GM18498 (cell line): ENCODE data around the gene F2RL3.
"Not testable (repeated sequence)": the region's sequence is repeated elsewhere in the genome, so short reads cannot be mapped to it uniquely, and the experiment has no call there.

Experiments
- ATAC-seq: cut with Tn5 transposase; IDR thresholded peaks from one replicate; pipeline ENCODE4 v1.9.1; 2021; ENCODE audit warnings: mild to moderate bottlenecking, moderate library complexity; ENCODE audit not compliant: unreplicated experiment

F2RL3 gene

DNA sequence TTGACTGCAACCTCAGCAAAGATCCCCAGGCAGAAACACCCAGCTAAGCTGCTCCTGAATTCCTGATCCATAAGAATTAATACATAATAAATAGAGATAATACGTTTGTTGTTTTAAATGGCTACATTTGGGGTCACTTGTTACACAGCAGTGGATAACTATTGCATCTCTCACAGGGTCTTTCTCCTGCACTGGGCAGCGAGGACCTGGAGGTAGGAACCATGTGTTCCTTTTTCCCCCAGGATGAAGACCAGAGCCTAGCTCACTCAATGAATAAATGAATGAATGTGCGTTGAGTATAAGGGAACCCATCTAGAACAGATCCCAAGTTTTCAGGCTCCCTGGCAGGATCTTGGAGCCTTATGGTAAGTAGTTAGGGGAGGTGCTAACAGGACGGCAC lies 30.7 kb downstream of the F2RL3 start:
- no peak for ATAC-seq

GRCh38 chr19:16920816-16921529 lies 32.2 kb downstream of the F2RL3 start:
- ATAC-seq: no peak

- no peak for ATAC-seq
Measured at GRCh38 chr19:16921766-16922591, 33.2 kb downstream of the F2RL3 start.

GRCh38 chr19:16922592-16922934 lies 33.8 kb downstream of the F2RL3 start:
- ATAC-seq: no peak

- no peak for ATAC-seq
Measured at GRCh38 chr19:16922949-16923348, 34.1 kb downstream of the F2RL3 start.

DNA sequence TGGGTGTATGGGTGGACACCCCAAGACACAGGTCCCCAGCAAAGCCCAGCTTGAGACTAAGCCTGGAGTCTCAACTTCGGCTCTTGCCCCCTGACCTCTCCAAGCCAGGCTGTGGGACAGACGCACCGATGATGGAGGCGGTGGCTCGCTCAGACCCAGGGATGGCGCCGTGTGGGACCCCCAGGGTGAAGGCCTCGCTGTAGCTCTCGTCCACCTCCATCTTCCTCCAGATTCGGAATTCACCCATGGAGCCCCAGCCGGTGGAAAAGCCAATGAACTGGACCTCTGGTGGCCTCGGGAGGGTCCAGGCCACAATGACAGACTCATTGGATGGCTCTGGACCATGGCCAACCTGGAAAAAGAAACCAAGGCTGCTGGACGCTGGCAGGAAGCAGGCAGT lies 39.1 kb downstream of the F2RL3 start:
- ATAC-seq: no peak

- no peak for ATAC-seq
Measured at GRCh38 chr19:16928351-16928750, 39.6 kb downstream of the F2RL3 start.

DNA sequence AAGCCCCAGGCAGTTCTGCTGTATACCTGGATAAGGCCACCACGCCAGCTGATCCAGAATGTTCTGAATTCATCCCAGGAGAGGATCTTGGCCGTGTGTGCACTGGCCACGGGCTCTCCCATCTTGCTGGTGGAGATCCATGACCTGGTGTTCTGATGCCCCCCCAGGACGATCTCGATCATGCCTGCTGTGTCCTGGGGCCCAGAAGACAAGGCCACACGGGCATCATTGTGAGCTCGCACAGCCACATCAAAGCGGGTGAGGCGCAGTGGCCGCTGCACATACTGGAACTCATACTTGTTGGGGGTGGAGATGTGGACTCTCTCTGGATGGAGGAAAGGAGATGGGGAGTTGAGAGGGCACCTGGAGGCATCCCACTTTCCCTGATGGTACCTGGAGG lies 40.1 kb downstream of the F2RL3 start:
- ATAC-seq: no peak

GRCh38 chr19:16930753-16931152 lies 42.0 kb downstream of the F2RL3 start:
- no peak for ATAC-seq

DNA sequence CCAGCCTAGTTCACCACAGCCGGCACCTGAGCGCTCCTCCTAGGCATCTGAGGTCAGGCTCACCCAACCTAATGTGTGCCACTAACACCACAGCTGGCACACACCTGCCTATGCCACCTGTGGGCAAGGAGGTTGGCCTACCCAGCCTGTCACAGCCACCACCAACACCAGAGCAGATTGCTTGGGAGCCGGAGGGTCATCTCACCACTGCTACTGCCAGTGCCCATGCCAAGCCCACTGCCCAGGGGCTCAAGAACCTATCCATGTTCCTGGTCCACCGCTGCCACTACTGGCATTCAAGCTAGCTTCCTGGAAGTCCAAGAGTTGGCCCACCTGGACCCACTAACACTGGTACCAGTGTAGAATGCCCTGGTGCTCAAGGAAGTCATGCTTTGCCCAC lies 42.5 kb downstream of the F2RL3 start:
- no peak for ATAC-seq

GRCh38 chr19:16934489-16934888 lies 45.7 kb downstream of the F2RL3 start:
- no peak for ATAC-seq

DNA sequence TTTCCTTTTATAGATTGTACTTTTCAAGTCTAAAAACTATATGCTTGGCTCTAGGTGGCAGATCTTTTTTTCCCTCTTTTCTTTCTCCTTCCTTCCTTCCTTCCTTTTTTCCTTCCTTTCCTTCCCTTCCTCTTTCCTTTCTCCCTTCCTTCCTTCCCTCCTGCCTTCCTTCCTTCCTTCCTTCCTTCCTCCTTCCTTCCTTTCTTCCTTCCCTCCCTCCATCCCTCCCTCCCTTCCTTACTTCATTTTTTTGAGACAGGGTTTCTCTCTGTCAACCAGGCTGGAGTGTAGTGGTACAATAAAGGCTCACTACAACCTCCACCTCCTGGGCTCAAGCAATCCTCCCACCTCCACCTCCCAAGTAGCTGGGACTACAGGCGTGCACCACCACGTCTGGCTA lies 48.1 kb downstream of the F2RL3 start:
- no peak for ATAC-seq

DNA sequence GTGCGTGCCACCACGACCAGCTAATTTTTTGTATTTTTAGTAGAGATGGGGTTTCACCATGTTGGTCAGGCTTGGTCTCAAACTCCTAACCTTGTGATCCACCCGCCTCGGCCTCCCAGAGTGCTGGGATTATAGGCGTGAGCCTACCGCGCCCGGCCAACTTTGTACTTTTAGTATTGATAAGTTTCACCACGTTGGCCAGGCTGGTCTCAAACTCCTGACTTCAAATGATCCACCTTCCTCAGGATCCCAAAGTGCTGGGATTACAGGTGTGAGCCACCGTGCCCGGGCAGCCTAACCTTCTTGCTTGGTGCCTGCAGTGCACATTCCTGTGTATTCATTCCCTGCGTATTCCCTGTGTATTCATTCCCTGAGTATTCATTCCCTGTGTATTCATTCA lies 49.0 kb downstream of the F2RL3 start:
- not testable (repeated sequence) for ATAC-seq

GRCh38 chr19:16938211-16938610 lies 49.4 kb downstream of the F2RL3 start:
- no peak for ATAC-seq

DNA sequence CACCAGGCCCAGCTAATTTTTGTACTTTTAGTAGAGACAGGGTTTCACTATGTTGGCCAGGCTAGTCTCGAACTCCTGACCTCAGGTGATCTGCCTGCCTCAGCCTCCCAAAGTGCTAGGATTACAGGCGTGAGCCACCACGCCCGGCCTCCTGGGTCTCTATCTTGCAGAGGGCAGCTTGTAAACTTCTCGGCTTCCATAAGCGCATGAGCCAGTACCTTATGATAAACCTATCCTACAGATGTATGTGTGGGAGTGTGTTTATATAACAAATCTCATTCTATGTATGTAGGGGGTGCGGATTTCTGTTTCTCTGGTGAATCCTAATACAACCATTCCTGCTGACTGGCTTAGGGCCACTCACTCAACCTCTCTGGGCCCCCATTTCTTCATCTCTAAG lies 51.3 kb downstream of the F2RL3 start:
- ATAC-seq: not testable (repeated sequence)

DNA sequence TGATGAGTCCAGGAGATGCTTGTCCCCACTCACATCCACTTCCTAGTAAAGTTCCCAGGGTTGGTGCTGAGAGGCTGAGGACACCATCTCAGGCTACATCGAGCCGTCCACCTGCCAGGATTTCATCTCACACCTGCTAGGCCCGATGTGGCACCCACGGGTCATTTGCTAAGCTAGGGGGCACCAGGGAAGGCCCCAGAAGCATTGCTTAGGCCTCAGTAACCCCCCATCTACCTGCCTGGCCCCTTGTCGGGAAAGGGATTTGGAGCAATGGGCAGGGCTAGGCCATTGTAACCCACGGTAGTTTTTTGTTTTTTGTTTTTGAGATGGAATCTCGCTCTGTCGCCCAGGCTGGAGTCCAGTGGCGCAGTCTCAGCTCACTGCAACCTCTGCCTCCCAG lies 51.8 kb downstream of the F2RL3 start:
- no peak for ATAC-seq
